ENCODE results near the gene PRDX5.

The PRDX5 gene

GRCh38 chr11:64327993-64328392 lies 10.1 kb downstream of the PRDX5 start:
- DNase-seq, result no peak

GRCh38 chr11:64330888-64331287 lies 13.0 kb downstream of the PRDX5 start:
- DNase-seq, result no peak

GRCh38 chr11:64331569-64332371 lies 13.8 kb downstream of the PRDX5 start:
- no peak for DNase-seq

GRCh38 chr11:64333556-64333955 lies 15.6 kb downstream of the PRDX5 start:
- no peak for DNase-seq

GRCh38 chr11:64334764-64335735 lies 17.1 kb downstream of the PRDX5 start:
- no peak for DNase-seq

GRCh38 chr11:64337538-64338249 lies 19.8 kb downstream of the PRDX5 start:
- DNase-seq, result no peak

GRCh38 chr11:64338716-64339115 lies 20.8 kb downstream of the PRDX5 start:
- no peak for DNase-seq

GRCh38 chr11:64339286-64339685 lies 21.4 kb downstream of the PRDX5 start:
- no peak for DNase-seq

- no peak for DNase-seq
Observed at GRCh38 chr11:64339754-64340408, 22.0 kb downstream of the PRDX5 start, which contains the start of gene CCDC88B. CCDC88B (plus strand) TSS chr11:64340204; CDS start chr11:64340267, 63 bp downstream.

- no peak for DNase-seq
Observed at GRCh38 chr11:64340671-64341335, 22.9 kb downstream of the PRDX5 start.

- DNase-seq, result no peak
Observed at GRCh38 chr11:64341429-64341828, 23.5 kb downstream of the PRDX5 start.

- DNase-seq, result peak; percentile 13
Observed at GRCh38 chr11:64341851-64342791, 24.2 kb downstream of the PRDX5 start.

GRCh38 chr11:64342869-64343745 lies 25.2 kb downstream of the PRDX5 start:
- DNase-seq, result no peak

- DNase-seq, result no peak
Observed at GRCh38 chr11:64343767-64344559, 26.0 kb downstream of the PRDX5 start.

GRCh38 chr11:64344787-64345186 lies 26.9 kb downstream of the PRDX5 start:
- no peak for DNase-seq

- no peak for DNase-seq
Observed at GRCh38 chr11:64347193-64347867, 29.4 kb downstream of the PRDX5 start.

GRCh38 chr11:64348383-64349024 lies 30.6 kb downstream of the PRDX5 start:
- DNase-seq, result no peak

- DNase-seq, result no peak
Observed at GRCh38 chr11:64349025-64349387, 31.1 kb downstream of the PRDX5 start.
